HG03039 (cell line): ENCODE data around the gene EVL.

Source experiments
- ATAC-seq: cut with Tn5 transposase; IDR thresholded peaks from one replicate; pipeline ENCODE4 v1.9.1; 2021; ENCODE audit warnings: mild to moderate bottlenecking, moderate library complexity; ENCODE audit not compliant: unreplicated experiment

EVL gene

GRCh38 chr14:100037353-100037752 lies 27.9 kb upstream of the EVL start:
- no peak for ATAC-seq

- no peak for ATAC-seq
These were observed 27.2 kb upstream of the EVL start for GRCh38 chr14:100038065-100038464.

GRCh38 chr14:100039903-100040302 lies 25.3 kb upstream of the EVL start:
- no peak for ATAC-seq

DNA sequence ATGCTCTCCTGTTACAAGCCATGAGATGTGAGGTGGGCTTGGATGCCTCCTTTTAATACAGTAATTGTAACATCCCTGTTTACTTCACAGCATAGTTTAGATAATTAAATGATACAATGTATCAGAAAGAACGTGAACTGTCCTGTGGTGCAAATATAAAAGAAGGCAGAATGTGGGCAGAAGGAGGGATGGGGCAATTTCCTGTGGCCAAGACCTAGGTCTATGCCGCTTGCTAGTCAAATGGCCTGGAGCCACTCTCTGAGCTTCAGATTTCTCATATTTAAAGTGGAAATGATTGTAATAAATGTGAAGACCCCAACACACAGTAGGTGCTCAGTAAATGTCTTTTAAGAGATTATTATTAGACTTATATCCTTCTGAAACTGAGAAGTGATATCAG lies 24.0 kb upstream of the EVL start:
- ATAC-seq: no peak

- no peak for ATAC-seq
These were observed 22.9 kb upstream of the EVL start for GRCh38 chr14:100042286-100042685.

DNA sequence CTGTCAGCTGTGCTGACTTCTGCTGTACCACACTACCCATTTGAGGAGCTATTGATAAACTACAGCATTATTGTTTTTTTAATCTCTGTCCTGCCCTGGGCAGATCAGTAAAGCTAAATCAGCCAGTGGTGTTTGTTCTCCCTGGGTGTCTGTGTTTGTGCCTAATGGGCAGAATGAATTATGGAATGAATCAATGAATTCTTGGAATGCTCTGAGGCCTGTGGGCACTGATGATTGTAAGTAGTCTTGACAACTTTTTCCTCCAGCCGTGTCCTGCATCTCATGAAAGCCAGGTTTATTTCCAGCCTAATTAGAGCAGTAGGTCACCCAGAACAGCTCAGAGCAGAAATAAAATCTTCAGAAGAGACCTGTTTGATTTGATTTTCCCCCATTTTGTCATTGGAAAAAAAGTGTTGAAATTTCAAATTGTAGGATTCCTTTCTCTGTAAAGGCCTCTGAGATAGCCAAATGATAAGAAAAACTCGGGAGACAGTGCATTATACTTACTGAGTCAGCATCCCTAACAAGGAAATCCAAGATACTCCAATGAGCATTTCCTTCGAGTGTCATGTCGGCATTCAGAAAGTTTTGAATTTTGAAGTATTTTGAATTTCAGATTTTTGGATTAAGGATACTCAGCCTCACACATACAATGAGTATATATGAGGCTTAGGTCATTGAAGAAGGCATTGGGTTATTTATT lies 19.4 kb upstream of the EVL start:
- ATAC-seq: no peak

- no peak for ATAC-seq
These were observed 17.6 kb upstream of the EVL start for GRCh38 chr14:100047600-100047999.

GRCh38 chr14:100048786-100049185 lies 16.4 kb upstream of the EVL start:
- ATAC-seq: no peak

GRCh38 chr14:100049220-100049619 lies 16.0 kb upstream of the EVL start:
- ATAC-seq: no peak

DNA sequence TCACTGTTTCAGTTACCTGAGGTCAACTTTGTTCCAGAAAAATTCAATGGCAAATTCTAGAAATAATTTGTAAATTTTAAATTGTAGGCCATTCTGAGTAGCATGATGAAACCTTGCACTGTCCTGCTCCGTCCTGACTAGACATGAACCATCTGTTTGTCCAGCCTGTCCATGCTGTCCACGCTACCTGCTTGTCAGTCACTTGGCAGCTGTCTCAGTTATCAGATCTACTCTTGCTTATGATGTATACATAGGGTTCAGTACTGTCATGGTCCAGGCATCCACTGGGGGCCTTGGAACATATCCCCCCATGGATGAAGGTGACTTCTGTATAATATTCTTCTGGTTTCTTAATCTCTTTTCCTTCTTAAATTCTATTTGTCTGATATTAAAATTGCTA lies 14.1 kb upstream of the EVL start:
- no peak for ATAC-seq

DNA sequence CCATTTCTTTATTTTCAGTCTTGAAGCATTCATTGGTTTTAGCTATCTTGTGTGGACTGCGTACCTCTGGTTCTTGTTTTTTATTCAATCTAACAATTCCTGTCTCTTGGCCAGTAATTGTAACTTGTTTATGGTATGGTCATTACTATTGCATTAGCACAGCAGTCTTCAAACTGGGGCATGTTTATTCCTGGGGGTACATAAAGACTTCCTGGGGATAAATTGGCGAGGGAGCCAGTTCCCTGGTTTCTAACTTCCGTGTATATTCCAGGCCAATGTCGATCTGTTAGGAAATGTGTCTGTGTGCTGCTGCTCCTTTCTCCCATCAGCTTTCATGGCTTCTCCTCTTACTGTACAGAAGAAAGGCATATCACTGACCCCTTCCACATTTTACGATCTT lies 13.7 kb upstream of the EVL start:
- no peak for ATAC-seq

DNA sequence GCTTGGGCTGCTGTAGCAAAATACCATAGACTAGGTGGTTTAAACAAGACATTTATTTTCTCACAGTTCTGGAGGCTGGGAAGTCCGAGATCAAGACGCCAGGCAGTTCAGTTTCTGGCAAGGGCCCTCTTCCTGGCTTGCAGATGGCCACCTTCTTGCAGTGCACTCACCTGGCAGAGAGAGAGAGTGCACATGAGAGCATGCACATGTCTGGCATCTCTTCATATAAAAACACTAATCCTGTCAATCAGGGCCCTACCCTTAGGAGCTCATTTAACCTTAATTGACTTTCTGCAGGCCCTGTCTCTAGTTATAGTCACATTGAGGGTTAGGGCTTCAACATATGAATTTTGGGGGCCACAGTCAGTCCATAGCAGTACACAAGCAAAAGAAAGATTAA lies 12.4 kb upstream of the EVL start:
- no peak for ATAC-seq

DNA sequence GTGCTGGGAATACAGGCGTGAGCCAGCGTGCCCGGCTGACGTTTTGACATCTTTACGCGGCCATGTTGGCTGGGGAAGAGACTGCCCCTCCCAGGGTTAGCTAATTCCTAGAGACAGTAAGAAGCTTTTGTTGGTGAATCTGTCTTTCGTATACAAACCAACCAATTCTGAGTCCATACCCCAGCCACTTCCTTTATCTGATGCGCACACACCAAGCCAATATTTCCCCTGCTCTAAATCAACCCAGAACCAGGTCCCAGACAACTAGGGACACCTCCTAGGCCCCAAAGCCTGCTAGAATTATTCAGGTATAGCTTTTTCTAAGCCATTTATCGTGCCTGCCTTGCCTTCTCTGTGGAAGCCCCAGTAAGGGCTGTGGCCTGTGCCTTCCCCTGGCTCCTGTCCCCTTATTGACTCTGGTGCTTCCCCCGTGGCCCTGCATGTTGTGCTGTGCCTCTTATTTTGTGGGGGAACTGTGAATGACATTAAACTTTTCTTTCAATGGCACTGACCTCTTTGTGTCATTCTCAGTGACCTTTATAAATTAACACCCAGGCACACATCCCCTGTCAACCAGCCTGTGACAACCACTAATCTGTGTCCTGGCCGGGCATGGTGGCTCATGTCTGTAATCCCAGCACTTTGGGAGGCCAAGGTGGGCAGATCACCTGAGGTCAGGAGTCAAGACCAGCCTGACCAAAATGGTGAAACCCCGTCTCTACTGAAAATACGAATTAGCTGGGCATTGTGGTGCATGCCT lies 10.7 kb upstream of the EVL start:
- no peak for ATAC-seq

DNA sequence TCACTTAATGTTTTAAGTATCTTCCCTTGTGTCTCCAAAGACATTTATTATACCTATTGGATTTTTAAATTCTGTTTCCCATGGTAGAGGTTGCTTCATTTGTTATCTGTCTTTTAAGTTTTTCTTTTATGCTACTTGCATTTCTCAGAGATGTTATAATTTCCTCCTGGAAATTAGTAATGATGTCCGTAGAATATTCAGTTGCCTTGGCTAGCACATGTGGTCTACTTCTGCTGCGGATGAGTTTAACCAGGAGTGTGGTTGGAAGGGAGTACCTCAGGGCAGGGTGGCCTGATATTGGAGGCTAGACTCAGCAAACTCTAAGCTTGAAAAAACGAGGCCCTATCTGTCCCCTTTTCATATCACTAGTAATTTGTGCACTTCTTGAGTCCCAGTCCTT lies 8.8 kb upstream of the EVL start:
- ATAC-seq: no peak

DNA sequence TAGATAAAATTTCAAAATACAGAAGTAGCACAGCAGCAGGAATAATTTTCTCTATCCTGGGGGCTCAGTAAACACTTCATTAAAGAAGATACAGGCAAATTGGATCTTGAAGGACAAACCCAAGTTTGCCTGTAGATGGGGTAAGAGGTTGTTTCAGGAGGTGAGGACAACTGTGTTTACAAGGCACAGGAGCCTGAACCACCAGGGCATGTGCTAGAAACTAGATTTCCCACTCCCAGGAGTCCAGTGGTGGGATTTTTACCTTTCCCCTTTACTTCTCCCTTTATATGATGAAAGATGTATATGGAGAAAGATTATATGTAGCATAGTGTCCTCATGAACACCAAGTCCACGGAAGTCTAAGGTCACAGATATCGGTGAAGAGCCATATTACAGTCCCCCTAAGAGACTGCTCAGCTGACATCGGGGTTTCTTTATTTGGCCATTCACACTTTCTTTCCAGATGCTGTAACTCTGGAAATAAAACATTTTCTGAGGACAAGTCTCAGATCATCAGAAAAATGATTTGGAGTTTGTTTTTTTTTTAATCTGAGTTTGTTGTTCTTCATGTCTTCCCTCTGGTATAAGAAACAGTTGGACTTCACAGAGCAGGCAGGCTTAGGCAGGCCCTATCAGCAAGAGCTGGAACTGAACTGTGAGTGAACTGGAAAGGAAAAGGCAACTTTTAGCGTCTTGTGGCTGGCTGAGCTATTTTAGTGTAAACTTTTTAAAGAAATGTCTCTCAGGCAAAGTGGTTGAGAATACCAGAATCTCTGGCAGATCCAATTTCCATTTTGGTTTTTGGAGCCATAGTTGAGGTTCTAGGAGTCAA lies 8.0 kb upstream of the EVL start:
- ATAC-seq: no peak

DNA sequence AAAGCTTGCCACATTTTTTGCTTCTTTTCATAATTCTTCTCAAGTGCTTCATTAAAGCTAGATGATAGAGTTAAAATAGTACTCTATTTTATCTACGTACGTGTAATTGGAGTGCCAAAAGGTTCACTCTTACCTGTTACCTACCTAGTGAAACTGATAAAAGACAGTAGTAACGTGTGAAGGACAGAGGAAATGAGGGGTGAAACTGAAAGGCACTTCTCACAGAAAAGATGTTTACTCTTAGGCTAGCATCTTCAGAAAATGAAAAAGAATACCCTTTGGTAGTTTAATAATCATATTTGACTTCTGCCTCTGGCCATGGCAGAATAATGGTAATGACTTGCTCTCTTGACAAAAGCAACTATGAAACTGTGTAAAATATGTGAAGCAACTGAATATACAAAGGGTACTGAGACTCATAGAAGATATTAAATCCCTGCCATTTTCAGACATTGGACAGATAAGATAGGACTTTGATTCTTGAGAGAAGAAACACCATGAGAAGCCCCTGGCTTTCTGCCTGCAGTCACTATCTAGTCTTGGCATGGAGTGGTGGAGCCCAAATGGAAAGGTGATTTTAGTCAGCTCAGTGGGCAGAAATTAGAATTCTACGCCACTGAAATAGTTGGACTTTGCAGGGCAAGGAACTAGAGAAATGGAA lies 6.3 kb upstream of the EVL start:
- ATAC-seq: no peak

GRCh38 chr14:100059438-100059781 lies 5.8 kb upstream of the EVL start:
- ATAC-seq: no peak

GRCh38 chr14:100060760-100061159 lies 4.5 kb upstream of the EVL start:
- no peak for ATAC-seq

- no peak for ATAC-seq
These were observed 2.6 kb upstream of the EVL start for GRCh38 chr14:100062590-100062989.

DNA sequence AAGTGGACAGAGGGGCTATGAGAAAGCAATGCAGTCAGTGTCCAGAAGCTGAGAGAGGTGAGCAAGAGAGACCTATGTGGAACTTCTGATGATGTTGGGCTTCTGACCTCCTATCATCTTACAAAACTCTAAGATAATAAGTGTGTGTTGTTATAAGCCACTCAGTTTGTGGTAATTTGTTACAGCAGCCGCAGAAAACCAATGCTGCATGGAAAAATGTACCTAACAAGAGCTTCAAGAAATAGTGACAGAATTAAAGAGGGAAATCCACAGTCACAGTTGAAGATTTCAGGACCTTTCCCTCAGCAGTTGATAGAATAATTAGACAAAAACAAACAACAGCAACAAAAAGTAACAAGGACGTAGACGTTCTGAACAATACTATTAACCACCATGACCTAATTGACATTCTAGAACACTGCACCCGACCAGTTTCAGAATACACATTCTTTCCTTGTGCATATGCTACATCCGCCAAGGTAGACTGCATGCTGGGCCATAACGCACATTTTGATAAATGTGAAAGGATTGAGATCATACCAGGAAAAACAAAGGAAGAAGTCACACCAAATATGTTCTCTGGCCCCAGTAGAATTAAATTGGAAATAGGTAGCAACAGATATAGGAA lies 1.8 kb upstream of the EVL start:
- no peak for ATAC-seq
